ENCODE measurements around the gene SMPD4.
A peak's percentile ranks its signal among the peaks of the same experiment; 100 is the strongest.
"Not testable (repeated sequence)": the region's sequence is repeated elsewhere in the genome, so short reads cannot be mapped to it uniquely, and the experiment has no call there.

SMPD4 gene

GRCh38 chr2:130157354-130157753, 24.0 kb downstream of the SMPD4 start:
- not testable (repeated sequence) for DNase-seq

DNA sequence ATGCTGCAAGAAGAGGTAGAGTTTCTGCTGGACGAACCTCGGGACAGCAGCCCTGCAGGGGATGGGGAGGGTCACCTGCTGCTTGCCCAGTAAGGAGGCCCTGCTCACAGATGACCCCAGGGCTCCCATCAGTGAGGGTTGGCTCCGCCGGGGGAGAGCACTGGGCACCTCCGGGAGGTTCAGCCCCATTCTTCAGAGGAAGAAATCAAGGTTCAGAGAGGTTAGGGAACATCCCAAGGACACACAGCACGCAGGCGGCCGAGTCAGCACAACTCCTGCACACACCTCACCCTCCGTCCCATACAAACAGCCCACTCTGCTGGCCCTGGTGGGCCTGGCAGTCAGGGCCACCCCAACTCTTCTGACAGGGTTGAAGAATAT, 24.8 kb downstream of the SMPD4 start:
- DNase-seq: no peak

DNA sequence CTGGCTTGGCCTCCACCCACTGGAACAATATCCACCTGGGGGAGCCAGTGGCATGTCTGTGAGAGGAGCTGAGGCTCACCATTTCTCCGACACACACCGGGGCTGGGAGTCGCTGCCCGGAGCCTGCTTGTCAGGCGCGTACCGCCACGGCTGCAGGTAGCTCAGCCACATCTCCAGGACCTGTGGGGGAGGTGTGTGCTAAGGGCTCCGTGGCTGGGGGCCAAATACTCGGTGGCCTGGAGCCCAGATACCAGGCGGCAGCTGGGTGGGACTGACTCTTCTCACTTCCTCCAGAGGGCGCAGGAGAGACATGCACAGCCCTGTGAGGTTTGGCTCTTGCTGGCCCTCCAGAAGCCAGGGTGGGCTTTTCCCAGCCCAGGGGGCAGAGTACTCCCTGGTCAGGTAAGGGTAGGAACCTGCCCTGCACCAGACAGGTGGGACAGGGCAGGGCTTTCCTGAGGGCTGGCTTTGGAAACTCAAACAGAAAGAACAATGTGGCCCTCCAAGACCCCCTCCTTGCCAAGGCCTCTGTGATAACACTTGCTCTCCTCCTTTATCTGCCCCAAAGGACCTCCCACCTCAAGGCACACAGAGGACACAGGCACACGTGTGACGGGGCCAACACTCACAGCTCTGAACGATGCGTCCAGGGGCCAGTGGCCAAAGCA, 25.3 kb downstream of the SMPD4 start:
- DNase-seq: peak; percentile 8

- DNase-seq: no peak
These were observed 26.3 kb downstream of the SMPD4 start for GRCh38 chr2:130154773-130155765.

- DNase-seq: not testable (repeated sequence)
These were observed 27.0 kb downstream of the SMPD4 start for GRCh38 chr2:130154423-130154770.

GRCh38 chr2:130153721-130154422, 27.5 kb downstream of the SMPD4 start:
- not testable (repeated sequence) for DNase-seq

GRCh38 chr2:130152816-130153595, 28.4 kb downstream of the SMPD4 start:
- no peak for DNase-seq

DNA sequence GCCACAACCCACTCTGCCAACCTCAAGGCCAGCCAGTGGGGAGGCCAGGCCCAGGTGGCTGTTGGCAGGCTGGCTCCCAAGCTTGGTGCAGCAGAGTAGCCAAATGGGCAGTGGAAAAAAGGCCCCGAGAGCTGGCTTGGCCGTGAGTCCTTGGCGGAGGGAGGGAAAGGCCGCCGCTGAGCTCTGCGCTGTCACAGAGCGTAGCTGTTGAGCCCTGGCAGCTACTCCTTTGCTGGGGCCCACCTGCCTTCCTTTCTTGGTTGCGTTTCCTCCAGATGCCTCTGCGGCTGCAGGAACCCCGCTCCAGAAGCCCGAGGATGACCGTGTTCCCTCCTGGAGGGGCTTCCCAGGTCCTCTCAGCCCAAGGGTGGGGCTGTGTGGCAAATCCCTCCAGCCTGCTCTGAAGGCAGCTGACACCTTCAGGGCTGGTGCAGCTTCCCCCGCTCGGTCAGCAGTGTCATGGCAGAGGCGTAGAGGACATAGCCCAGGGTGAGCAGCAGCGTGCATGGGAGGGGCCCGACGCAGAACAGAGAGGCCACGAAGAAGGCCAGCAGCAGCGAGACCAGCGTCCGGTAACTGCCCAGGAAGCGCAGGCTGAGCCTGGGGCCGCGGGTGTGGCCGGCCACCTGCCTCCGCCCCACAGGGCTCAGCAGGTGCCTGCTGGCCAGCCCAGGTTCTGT, 29.1 kb downstream of the SMPD4 start:
- DNase-seq: not testable (repeated sequence)

DNA sequence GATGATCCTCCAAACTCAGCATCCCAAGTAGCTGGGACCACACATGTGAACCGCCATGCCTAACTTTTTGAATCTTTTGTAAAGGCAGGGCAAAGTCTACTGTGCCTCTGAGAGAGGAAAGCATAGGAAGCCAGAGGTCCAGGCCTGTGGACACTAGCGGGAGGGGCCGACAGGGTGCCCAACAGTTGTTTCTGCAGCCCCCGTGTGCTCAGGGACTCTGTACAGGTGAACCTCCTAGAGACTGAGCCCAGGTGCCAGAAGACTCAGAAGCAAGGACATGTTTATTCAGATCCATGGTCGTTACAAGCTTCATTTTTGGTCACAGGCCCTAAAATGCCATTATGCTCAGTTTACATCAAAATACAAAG, 30.3 kb downstream of the SMPD4 start:
- not testable (repeated sequence) for DNase-seq

- no peak for DNase-seq
These were observed 30.9 kb downstream of the SMPD4 start for GRCh38 chr2:130150181-130151144.

DNA sequence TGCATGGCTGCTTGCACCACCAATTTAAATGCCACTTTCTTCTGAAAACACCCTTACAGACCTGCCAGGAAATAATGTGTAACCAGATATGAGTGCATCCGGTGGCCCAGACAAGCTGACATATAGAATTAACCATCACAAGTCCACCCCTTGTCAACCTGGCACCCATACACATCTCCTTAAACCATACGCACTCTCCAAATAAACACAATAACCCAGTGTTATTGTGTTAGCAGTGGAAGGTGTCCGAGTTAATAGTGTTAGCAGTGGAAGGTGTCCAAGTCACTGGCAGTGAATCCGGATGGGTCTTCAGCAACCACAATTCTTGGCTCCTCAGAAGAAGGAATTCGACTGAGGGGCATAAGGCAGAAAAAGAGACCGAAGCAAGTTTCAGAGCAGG, 32.9 kb downstream of the SMPD4 start:
- not testable (repeated sequence) for DNase-seq

DNA sequence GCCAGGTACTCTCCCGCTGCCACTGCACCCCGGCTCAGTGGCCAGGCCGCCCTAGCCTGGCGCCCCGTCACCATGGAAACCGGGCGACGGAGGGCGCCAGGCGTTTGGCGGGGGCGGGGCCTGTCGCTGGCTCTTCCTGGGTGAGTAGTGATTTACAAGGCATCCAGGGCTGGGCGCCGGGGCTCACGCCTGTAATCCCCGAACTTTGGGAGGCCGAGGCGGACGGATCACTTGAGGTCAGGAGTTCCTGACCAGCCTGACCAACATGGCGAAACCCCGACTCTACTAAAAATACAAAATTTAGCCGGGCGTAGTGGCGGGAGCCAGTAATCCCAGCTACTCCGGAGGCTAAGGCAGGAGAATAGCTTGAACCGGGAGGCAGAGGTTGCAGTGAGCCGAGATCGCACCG, 36.4 kb downstream of the SMPD4 start, which contains the start of gene CCDC74B:
Gene CCDC74B (minus strand): TSS at position 107 of the 409 bp plus-strand sequence. CDS start 116 bp downstream, outside the sequence.
- peak; percentile 63 for DNase-seq

- DNase-seq: not testable (repeated sequence)
These were observed 37.9 kb downstream of the SMPD4 start for GRCh38 chr2:130143266-130144039.

DNA sequence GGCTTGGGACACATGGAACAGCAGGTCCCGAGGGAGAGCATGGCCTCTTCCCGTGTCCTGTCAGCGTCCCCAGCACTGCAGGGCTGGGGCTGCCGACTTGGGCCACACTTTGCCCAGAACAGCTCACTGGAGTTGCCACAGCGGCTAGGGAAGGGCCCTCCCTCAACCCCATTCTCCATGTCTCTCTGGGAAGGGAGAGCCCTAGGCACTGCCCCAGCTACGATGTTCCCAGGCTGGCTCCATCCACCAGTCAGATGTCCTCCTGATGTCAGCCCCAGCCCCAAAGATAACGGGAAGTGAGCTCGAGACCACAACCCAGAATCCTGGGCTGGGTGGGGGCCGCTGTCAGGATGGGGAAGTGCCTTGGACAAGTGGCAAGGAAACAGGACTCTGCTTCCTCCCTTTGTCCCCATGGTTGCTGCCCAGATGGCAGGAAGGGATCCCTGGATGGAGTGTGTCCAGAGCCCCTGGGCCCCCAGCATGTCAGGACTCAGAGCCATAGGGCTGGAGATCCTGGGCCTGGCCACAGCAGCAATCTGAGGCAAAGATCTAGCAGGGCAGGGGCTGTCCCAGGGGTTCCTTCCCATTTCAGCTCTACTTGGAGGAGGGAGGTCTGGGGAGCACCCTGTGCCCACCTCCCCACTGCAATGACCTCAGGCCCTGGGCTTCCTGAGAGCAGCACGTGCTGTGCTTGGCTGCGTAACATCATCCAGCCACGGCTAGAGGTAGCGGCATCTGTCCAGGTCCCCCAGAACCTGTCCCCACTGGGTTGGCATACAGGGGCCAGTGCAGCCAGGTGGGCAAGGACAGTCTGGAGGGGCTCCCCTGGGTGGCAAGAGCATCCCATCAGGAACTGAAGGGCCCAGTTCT, 38.8 kb downstream of the SMPD4 start:
- DNase-seq: not testable (repeated sequence)

DNA sequence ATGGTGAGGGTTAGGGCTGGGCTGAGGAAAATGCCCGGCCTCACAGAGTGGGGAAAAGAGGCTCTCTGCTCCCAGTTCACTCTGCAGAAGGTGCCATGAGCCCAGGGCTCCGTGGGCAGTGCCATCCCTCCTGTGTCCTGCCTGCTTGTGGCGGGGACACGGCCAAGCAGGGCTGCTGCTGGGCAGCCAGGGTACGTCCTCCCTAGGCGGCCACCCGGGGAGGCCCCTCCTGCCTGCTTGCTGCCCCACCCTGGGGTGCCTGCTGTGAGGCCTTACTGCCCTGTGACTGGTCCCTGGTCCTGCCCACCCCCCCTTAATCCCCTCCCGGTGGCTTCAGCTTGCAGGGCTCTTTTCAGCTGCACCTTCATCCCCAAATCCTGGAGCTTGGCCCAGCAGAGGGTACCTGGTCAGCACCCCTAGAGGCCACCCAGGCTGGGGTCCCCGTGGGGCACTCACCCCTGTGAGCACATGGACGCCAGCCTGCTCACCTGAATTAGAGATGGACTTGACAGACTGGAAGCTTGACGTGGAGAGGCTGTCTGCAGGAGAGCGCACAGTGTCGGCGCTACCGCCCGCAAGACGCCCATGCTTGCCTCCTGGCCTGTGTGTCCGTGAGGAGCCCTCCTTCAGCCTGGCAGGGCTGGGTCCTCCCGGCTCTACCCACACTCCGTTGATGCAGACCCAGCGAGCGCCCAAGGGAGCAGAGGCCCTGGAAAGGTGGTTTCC, 39.6 kb downstream of the SMPD4 start:
- not testable (repeated sequence) for DNase-seq

- DNase-seq: not testable (repeated sequence)
These were observed 40.4 kb downstream of the SMPD4 start for GRCh38 chr2:130141002-130141401.

DNA sequence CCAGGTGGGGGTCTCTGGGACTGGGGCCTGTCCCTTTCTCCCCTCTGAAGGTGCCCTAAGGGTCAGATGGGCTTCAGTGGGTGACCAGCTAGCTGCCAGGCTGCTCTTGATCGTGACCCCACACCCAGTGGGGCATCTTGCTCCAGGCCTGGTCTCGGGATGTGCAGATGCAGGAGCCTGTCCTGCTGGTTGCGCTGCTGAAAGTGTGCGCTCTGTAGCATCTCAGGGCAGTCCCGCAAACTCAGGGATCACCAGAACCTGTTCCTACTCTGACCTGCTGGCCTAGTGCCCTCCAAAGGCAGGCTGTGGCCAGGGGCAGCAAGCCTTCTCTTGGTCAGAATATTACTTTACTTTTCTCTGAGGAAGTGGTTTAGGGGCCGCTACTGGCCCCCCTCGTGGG, 40.9 kb downstream of the SMPD4 start:
- not testable (repeated sequence) for DNase-seq

All from CD4-positive, alpha-beta T cell treated with Interleukin-17A for 1 hour (primary cell).